ENCODE data around the gene INPP5B. TPM values are rescaled to one million over a fixed set of nuclear protein-coding genes. Genes with fewer than 3 reads are reported as not detected.

The INPP5B gene
- total RNA-seq, 2 experiments from 2014 or later, result 30.4 to 31.2 TPM

DNA sequence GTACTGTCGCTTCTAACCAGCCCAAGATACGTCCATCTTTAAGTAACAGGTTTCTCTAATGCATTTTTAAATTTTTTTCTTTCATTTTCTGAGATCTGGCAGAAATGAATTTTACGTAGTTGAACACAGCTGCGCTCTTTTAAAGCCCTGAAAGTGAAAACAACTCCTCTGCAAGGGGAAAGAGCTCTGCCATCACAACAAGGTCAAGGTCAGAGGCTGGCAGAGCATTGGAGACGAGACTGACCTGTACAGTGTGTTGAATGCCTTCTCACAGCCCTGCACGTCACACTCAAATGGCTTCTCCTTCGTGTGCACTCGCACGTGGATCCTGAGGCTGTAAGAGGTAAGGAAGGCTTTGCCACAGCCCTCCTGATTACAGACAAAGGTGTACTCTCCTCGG is 107.2 kb downstream of the INPP5B start:
- H3K9me3 Mint-ChIP-seq, result no peaks in the 10 kb centered on the region
- peaks cover 5% of the 10 kb centered on the region for H3K4me1 Mint-ChIP-seq (ENCODE audit: low read depth)
- DNase-seq, result no peak
- peaks cover 7% of the 10 kb centered on the region for H3K36me3 Mint-ChIP-seq (ENCODE audit: low read depth)
- CTCF ChIA-PET, result interaction anchor here (0.5 to 0.6 kb wide), 2 partner anchors 17 to 28 kb away, joined by 3 read pairs; no protein-coding TSS in a partner anchor
- no peak overlapping the region for H3K27ac Mint-ChIP-seq
- intact Hi-C loops (cut with micrococcal nuclease), result no loop called here
- H3K27me3 Mint-ChIP-seq (ENCODE audit: low read depth), result no peaks in the 10 kb centered on the region
- H3K4me3 Mint-ChIP-seq, result no peak overlapping the region

DNA sequence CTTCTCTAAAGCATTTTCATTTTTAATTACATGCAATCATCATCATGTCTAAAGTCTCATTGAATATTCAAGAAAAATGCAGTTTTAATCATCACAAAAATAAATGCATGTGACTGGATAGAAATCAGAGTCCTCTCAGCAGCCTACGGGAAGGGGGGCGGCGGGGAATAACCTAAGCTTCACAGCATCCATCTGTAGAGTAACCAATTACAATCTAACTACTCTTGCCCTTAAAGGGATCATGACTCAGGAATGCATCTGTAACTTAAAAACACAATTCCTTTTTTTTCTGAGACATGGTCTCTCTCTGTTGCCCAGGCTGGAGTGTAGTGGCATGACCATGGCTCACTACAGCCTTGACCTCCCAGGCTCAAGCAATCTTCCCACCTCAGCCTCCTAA is 110.1 kb downstream of the INPP5B start:
- no peaks in the 10 kb centered on the region for H3K4me1 Mint-ChIP-seq (ENCODE audit: low read depth)
- CTCF ChIA-PET, result no interaction called here
- H3K9me3 Mint-ChIP-seq, result no peaks in the 10 kb centered on the region
- no peak overlapping the region for H3K4me3 Mint-ChIP-seq
- intact Hi-C loops (cut with micrococcal nuclease), result no loop called here
- no peak overlapping the region for H3K27ac Mint-ChIP-seq
- H3K36me3 Mint-ChIP-seq (ENCODE audit: low read depth), result peaks cover 19% of the 10 kb centered on the region
- no peaks in the 10 kb centered on the region for H3K27me3 Mint-ChIP-seq (ENCODE audit: low read depth)
- DNase-seq, result no peak

DNA sequence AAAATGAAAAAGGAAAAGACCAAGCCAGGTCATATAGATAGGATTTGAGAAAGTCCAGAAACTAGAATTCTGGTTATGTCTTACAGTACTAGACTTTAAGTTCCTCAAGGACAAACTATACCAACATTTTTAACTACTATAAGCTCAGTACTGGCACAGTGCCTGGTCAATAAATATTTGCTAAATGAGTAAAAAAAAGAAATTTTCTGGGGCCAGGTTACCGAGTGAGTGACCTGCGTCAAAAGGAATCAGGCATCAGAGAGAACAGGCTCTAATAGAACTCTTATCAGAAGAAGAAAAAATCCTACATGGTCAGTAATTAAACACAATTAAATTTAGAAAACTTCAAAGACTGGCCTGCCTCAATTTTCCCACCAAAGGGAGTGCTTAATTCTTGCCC is 115.0 kb downstream of the INPP5B start:
- Mint-ChIP-seq H3K27ac (no peak overlapping the region), H3K27me3 (ENCODE audit: low read depth) (no peaks in the 10 kb centered on the region), H3K9me3 (no peaks in the 10 kb centered on the region), H3K36me3 (ENCODE audit: low read depth) (peaks cover 28% of the 10 kb centered on the region), H3K4me3 (no peak overlapping the region), H3K4me1 (ENCODE audit: low read depth) (no peaks in the 10 kb centered on the region)
- CTCF ChIA-PET, result interaction anchor here (0.6 to 1.4 kb wide), 4 partner anchors 11 to 378 kb away, joined by 3 to 5 read pairs (median 4); no protein-coding TSS in a partner anchor
- intact Hi-C loops (cut with micrococcal nuclease), result no loop called here
- no peak for DNase-seq

- no peak for DNase-seq
- peaks cover 28% of the 10 kb centered on the region for H3K36me3 Mint-ChIP-seq (ENCODE audit: low read depth)
- intact Hi-C loops (cut with micrococcal nuclease), result no loop called here
- CTCF ChIA-PET, result interaction anchor here (0.6 to 1.4 kb wide), 2 partner anchors 12 to 29 kb away, joined by 3 to 5 read pairs; no protein-coding TSS in a partner anchor
- H3K27ac Mint-ChIP-seq, result no peak overlapping the region
- no peaks in the 10 kb centered on the region for H3K4me1 Mint-ChIP-seq (ENCODE audit: low read depth)
- no peaks in the 10 kb centered on the region for H3K27me3 Mint-ChIP-seq (ENCODE audit: low read depth)
- H3K4me3 Mint-ChIP-seq, result no peak overlapping the region
- no peaks in the 10 kb centered on the region for H3K9me3 Mint-ChIP-seq
These were observed 115.7 kb downstream of the INPP5B start for GRCh38 chr1:37831109-37831508.

- H3K4me1 Mint-ChIP-seq (ENCODE audit: low read depth), result peaks cover 14% of the 10 kb centered on the region
- CTCF ChIA-PET, result interaction anchor here (0.8 kb wide), 1 partner anchor 107 kb away, joined by 3 read pairs; no protein-coding TSS in a partner anchor
- DNase-seq, result no peak
- H3K27me3 Mint-ChIP-seq (ENCODE audit: low read depth), result no peaks in the 10 kb centered on the region
- no peaks in the 10 kb centered on the region for H3K9me3 Mint-ChIP-seq
- intact Hi-C loops (cut with micrococcal nuclease), result no loop called here
- peaks cover 20% of the 10 kb centered on the region for H3K36me3 Mint-ChIP-seq (ENCODE audit: low read depth)
- H3K27ac Mint-ChIP-seq, result no peak overlapping the region
- H3K4me3 Mint-ChIP-seq, result no peak overlapping the region
These were observed 118.3 kb downstream of the INPP5B start for GRCh38 chr1:37828410-37829074.

DNA sequence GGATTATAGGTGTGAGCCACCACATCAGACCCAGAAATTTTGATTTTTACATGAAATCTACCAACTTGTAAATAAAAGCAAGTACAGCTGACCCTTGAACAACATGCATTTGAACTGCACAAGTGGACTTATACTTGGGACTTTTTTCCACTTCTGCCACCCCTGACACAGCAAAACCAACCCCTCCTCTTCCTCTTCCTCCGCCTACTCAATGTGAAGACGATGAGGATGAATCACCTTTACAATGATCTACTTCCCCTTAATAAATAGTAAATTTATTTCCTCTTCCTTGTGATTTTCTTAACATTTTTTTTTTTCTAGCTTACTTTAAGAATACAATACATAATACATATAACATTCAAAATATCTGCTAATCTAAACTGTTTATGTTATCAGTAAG is 121.3 kb downstream of the INPP5B start:
- Mint-ChIP-seq H3K27me3 (ENCODE audit: low read depth) (no peaks in the 10 kb centered on the region), H3K36me3 (ENCODE audit: low read depth) (peaks cover 31% of the 10 kb centered on the region), H3K27ac (peak overlapping the region; percentile 47), H3K9me3 (no peaks in the 10 kb centered on the region), H3K4me1 (ENCODE audit: low read depth) (peaks cover 17% of the 10 kb centered on the region), H3K4me3 (no peak overlapping the region)
- CTCF ChIA-PET, result interaction anchor here (1.1 kb wide), 1 partner anchor 223 kb away, joined by 3 read pairs; no protein-coding TSS in a partner anchor
- peak; percentile 9 for DNase-seq
- intact Hi-C loops (cut with micrococcal nuclease), result no loop called here

GRCh38 chr1:37824001-37824400 is 122.9 kb downstream of the INPP5B start:
- CTCF ChIA-PET, result interaction anchor here (0.6 to 0.7 kb wide), 2 partner anchors 344 to 795 kb away, joined by 5 to 10 read pairs; no protein-coding TSS in a partner anchor
- Mint-ChIP-seq H3K36me3 (ENCODE audit: low read depth) (peaks cover 32% of the 10 kb centered on the region), H3K9me3 (no peaks in the 10 kb centered on the region), H3K4me1 (ENCODE audit: low read depth) (peaks cover 17% of the 10 kb centered on the region), H3K4me3 (no peak overlapping the region), H3K27me3 (ENCODE audit: low read depth) (no peaks in the 10 kb centered on the region), H3K27ac (no peak overlapping the region)
- intact Hi-C loops (cut with micrococcal nuclease), result no loop called here
- DNase-seq, result no peak

DNA sequence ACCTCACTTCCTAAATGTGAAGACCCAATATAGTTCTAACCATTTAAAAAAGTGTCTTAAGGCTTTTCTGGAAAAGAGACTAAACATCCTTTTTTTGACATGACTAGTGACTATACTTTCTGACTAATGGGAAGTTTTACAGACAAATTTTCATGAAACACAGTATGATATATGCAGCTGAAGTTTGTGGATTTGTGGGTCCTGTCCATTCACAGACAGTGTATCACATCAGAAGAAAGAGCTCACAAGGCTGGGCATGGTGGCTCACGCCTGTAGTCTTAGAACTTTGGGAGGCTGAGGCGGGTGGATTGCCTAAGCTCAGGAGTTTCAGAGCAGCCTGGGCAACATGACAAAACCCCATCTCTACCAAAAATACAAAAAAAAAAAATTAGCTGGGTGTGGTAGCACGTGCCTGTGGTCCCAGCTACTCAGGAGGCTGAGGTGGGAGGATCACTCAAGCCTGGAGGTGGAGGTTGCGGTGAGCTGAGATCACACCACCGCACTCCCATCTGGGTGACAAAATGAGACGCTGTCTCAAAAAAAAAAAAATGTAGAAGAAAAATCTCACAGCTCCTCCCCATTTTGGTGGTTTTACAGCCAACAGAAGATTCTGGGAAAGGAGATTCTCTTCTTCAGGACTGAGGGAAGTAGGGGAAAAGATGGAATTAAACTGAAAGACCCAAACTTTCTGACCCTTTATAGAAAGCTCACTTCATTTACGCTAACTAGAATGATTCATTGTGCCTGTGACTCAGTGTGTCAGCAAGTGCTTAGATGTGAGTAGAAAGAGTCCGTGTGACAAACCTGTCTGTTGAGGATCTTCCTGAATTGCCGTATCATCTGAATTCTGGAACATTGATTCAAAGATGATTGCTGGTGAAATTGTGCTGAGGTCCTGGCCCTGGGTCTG is 123.7 kb downstream of the INPP5B start:
- DNase-seq, result no peak
- H3K4me3 Mint-ChIP-seq, result no peak overlapping the region
- intact Hi-C loops (cut with micrococcal nuclease), result no loop called here

GRCh38 chr1:37821481-37821880 is 125.4 kb downstream of the INPP5B start:
- intact Hi-C loops (cut with micrococcal nuclease), result no loop called here
- CTCF ChIA-PET, result interaction anchor here (1.6 kb wide), 1 partner anchor 39 kb away, joined by 3 read pairs; no protein-coding TSS in a partner anchor
- Mint-ChIP-seq H3K4me3 (no peak overlapping the region), H3K27ac (peak overlapping the region; percentile 55), H3K4me1 (ENCODE audit: low read depth) (peaks cover 17% of the 10 kb centered on the region), H3K27me3 (ENCODE audit: low read depth) (no peaks in the 10 kb centered on the region), H3K9me3 (no peaks in the 10 kb centered on the region), H3K36me3 (ENCODE audit: low read depth) (peaks cover 30% of the 10 kb centered on the region)
- no peak for DNase-seq

More for the DNA sequence above, 123.7 kb downstream of the INPP5B start:
- peaks cover 17% of the 10 kb centered on the region for H3K4me1 Mint-ChIP-seq (ENCODE audit: low read depth)
- peak overlapping the region; percentile 78 for H3K27ac Mint-ChIP-seq
- no peaks in the 10 kb centered on the region for H3K27me3 Mint-ChIP-seq (ENCODE audit: low read depth)
- CTCF ChIA-PET, result interaction anchor here (0.6 to 0.9 kb wide), 6 partner anchors 16 to 796 kb away, joined by 3 to 10 read pairs (median 4); partner anchors contain the start of gene MTF1
- H3K36me3 Mint-ChIP-seq (ENCODE audit: low read depth), result peaks cover 31% of the 10 kb centered on the region
- H3K9me3 Mint-ChIP-seq, result no peaks in the 10 kb centered on the region

DNA sequence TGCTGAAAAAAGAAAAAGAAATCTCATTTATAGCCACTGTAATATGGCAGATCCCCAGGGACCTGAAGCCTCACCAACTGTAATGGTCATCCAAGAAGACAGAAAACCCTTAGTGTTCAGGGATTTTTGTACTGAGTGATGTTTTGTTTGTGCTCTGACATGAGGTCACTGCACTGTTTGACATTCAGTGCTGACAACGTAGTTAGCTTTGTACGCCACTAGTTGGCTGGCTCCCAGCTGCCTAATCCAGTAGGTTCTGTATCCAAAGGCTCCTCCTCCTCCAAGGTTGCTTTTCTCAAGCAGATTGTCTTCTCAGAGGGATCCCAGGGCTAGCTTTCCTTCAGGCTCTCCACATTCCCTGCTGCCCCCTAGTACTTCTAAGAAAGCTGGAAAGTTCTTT is 129.4 kb downstream of the INPP5B start:
- no peaks in the 10 kb centered on the region for H3K4me1 Mint-ChIP-seq (ENCODE audit: low read depth)
- CTCF ChIA-PET, result interaction anchor here (0.7 to 1.5 kb wide), 2 partner anchors 14 to 173 kb away, joined by 3 read pairs; no protein-coding TSS in a partner anchor
- no peaks in the 10 kb centered on the region for H3K27me3 Mint-ChIP-seq (ENCODE audit: low read depth)
- no peak overlapping the region for H3K27ac Mint-ChIP-seq
- intact Hi-C loops (cut with micrococcal nuclease), result no loop called here
- H3K4me3 Mint-ChIP-seq, result no peak overlapping the region
- H3K36me3 Mint-ChIP-seq (ENCODE audit: low read depth), result peaks cover 28% of the 10 kb centered on the region
- DNase-seq, result no peak
- H3K9me3 Mint-ChIP-seq, result no peaks in the 10 kb centered on the region

- no peak overlapping the region for H3K4me3 Mint-ChIP-seq
- H3K9me3 Mint-ChIP-seq, result no peaks in the 10 kb centered on the region
- H3K4me1 Mint-ChIP-seq (ENCODE audit: low read depth), result peaks cover 13% of the 10 kb centered on the region
- no peaks in the 10 kb centered on the region for H3K27me3 Mint-ChIP-seq (ENCODE audit: low read depth)
- CTCF ChIA-PET, result no interaction called here
- no peak for DNase-seq
- H3K27ac Mint-ChIP-seq, result no peak overlapping the region
- intact Hi-C loops (cut with micrococcal nuclease), result no loop called here
- H3K36me3 Mint-ChIP-seq (ENCODE audit: low read depth), result peaks cover 14% of the 10 kb centered on the region
These were observed 132.6 kb downstream of the INPP5B start for GRCh38 chr1:37814252-37814651.

GRCh38 chr1:37813529-37814145 is 133.2 kb downstream of the INPP5B start:
- no peaks in the 10 kb centered on the region for H3K27me3 Mint-ChIP-seq (ENCODE audit: low read depth)
- no peak overlapping the region for H3K4me3 Mint-ChIP-seq
- H3K9me3 Mint-ChIP-seq, result no peaks in the 10 kb centered on the region
- peaks cover 19% of the 10 kb centered on the region for H3K4me1 Mint-ChIP-seq (ENCODE audit: low read depth)
- H3K27ac Mint-ChIP-seq, result no peak overlapping the region
- no peak for DNase-seq
- H3K36me3 Mint-ChIP-seq (ENCODE audit: low read depth), result peaks cover 14% of the 10 kb centered on the region
- intact Hi-C loops (cut with micrococcal nuclease), result no loop called here
- CTCF ChIA-PET, result no interaction called here

All from activated naive CD4-positive, alpha-beta T cell treated with anti-CD3 and anti-CD28 coated beads for 36 hours (primary cell).